ENCODE data around the gene YBX2. TPM values are rescaled to one million over a fixed set of nuclear protein-coding genes. Genes with fewer than 3 reads are reported as not detected.

The YBX2 gene
- total and polyA plus RNA-seq, 2 donors (not counting 1 experiment from before 2014, with no cell fraction given): 0.15 to 0.22 TPM

GRCh38 chr17:7306911-7307685 lies 12.7 kb upstream of the YBX2 start, which contains the start of gene EIF5A:
Gene EIF5A (plus strand): TSS chr17:7307628. CDS start chr17:7309636, 2,008 bp downstream.
- POLR2A ChIA-PET: no interaction called here
- peak within 1 kb of the TSS; percentile 81 to 96 (median 94) for H3K4me3 ChIP-seq (ENCODE audit: control extremely low read depth in 1 of 5, extremely low read depth in 1 of 5, insufficient read depth in 1 of 5, low read depth in 2 of 5, low read length in 4 of 5)
- Mint-ChIP-seq H3K4me3 (peak within 1 kb of the TSS; percentile 95), H3K9me3 (ENCODE audit: insufficient read depth) (no peaks in the 10 kb centered on the region), H3K27me3 (no peaks in the 10 kb centered on the region), H3K27ac (peak within 1 kb of the TSS; percentile 99), H3K4me1 (peaks cover 39% of the 10 kb centered on the region)
- WGBS (ENCODE audit: insufficient coverage): under 1% methylated on average over 64 of the region's 64 CpGs
- H3K27ac ChIP-seq (ENCODE audit: low read length in 2 of 2): peak within 1 kb of the TSS; percentile 98 to 99
- CTCF ChIA-PET: interaction anchor here (0.6 to 3.1 kb wide), 2 partner anchors 11 to 191 kb away, joined by 3 to 20 read pairs; no protein-coding TSS in a partner anchor
- peaks cover 41% of the 10 kb centered on the region for H4K20me1 ChIP-seq (ENCODE audit: control insufficient read depth, insufficient read depth, low read length, poor library complexity, severe bottlenecking)
- H3K4me2 ChIP-seq (replicated peaks; ENCODE audit: low read depth, low read length, poor library complexity, severe bottlenecking): peak within 1 kb of the TSS; percentile 93
- H3K27me3 ChIP-seq (replicated peaks in 1 of 4; ENCODE audit: control extremely low read depth in 1 of 4, control insufficient read depth in 3 of 4, insufficient read depth in 4 of 4, low read length in 3 of 4): no peaks in the 10 kb centered on the region
- H3K79me2 ChIP-seq (ENCODE audit: control insufficient read depth, insufficient read depth, low read length): peaks cover 40% of the 10 kb centered on the region
- DNase-seq (peak; percentile 100), ATAC-seq (ENCODE audit: low read depth) (peak; percentile 70)
- TF ChIP-seq CTCF (IDR thresholded peaks at IDR 0.05) (no peak), EZH2 (IDR thresholded peaks at IDR 0.05; ENCODE audit: borderline replicate concordance, insufficient read depth, low read depth, low read length, poor library complexity, severe bottlenecking) (no peak)
- intact Hi-C loops (cut with micrococcal nuclease): loop anchor here (1.0 to 5.0 kb wide), 12 partner anchors 8 to 308 kb away; partner anchors contain the start of genes ELP5, GPS2, NEURL4 and PHF23
- peaks cover 0 to 29% of the 10 kb centered on the region in 2 experiments for H3K36me3 ChIP-seq (replicated peaks in 1 of 2; ENCODE audit: control extremely low read depth in 1 of 2, control insufficient read depth in 1 of 2, extremely low read depth in 1 of 2, insufficient read depth in 2 of 2, low read length in 1 of 2)
- no peaks in the 10 kb centered on the region for H3K9me3 ChIP-seq (ENCODE audit: control extremely low read depth in 1 of 3, control insufficient read depth in 2 of 3, insufficient read depth in 1 of 3, low read length in 2 of 3)
- peak within 1 kb of the TSS; percentile 89 for H2AFZ ChIP-seq (ENCODE audit: insufficient read depth, low read depth, low read length, poor library complexity, severe bottlenecking)
- peak within 1 kb of the TSS; percentile 97 for H3K9ac ChIP-seq (ENCODE audit: low read length)
- H3K4me1 ChIP-seq (ENCODE audit: control insufficient read depth in 2 of 2, insufficient read depth in 2 of 2, low read length in 2 of 2): peaks cover 17 to 40% of the 10 kb centered on the region in 2 donors

GRCh38 chr17:7304179-7304578 lies 9.7 kb upstream of the YBX2 start:
- H3K4me1 ChIP-seq (ENCODE audit: control insufficient read depth in 2 of 2, insufficient read depth in 2 of 2, low read length in 2 of 2): peaks cover 2 to 14% of the 10 kb centered on the region in 2 donors
- no peak overlapping the region for H3K4me2 ChIP-seq (replicated peaks; ENCODE audit: low read depth, low read length, poor library complexity, severe bottlenecking)
- H3K9me3 ChIP-seq (ENCODE audit: control extremely low read depth in 1 of 3, control insufficient read depth in 2 of 3, insufficient read depth in 1 of 3, low read length in 2 of 3): no peaks in the 10 kb centered on the region
- H3K79me2 ChIP-seq (ENCODE audit: control insufficient read depth, insufficient read depth, low read length): peaks cover 13% of the 10 kb centered on the region
- Mint-ChIP-seq H3K9me3 (ENCODE audit: insufficient read depth) (no peaks in the 10 kb centered on the region), H3K4me3 (peak overlapping the region; percentile 14), H3K4me1 (peaks cover 13% of the 10 kb centered on the region), H3K27me3 (peaks cover 6% of the 10 kb centered on the region), H3K27ac (no peak overlapping the region)
- ATAC-seq (ENCODE audit: low read depth): no peak
- no peak overlapping the region for H2AFZ ChIP-seq (ENCODE audit: insufficient read depth, low read depth, low read length, poor library complexity, severe bottlenecking)
- TF ChIP-seq CTCF (IDR thresholded peaks at IDR 0.05) (no peak), EZH2 (IDR thresholded peaks at IDR 0.05; ENCODE audit: borderline replicate concordance, insufficient read depth, low read depth, low read length, poor library complexity, severe bottlenecking) (no peak)
- H3K27me3 ChIP-seq (replicated peaks in 1 of 4; ENCODE audit: control extremely low read depth in 1 of 4, control insufficient read depth in 3 of 4, insufficient read depth in 4 of 4, low read length in 3 of 4): no peaks in the 10 kb centered on the region
- WGBS (ENCODE audit: insufficient coverage): 100% methylated on average over 1 of the region's 7 CpGs
- no peak for DNase-seq
- H3K27ac ChIP-seq (ENCODE audit: low read length in 2 of 2): no peak overlapping the region
- H3K4me3 ChIP-seq (ENCODE audit: control extremely low read depth in 1 of 5, extremely low read depth in 1 of 5, insufficient read depth in 1 of 5, low read depth in 2 of 5, low read length in 4 of 5): no peak overlapping the region
- intact Hi-C loops (cut with micrococcal nuclease): no loop called here
- H3K9ac ChIP-seq (ENCODE audit: low read length): no peak overlapping the region
- CTCF ChIA-PET: interaction anchor here (0.7 to 3.1 kb wide), 4 partner anchors 8 to 256 kb away, joined by 3 to 20 read pairs (median 3); no protein-coding TSS in a partner anchor
- POLR2A ChIA-PET: interaction anchor here (0.6 kb wide), 1 partner anchor 50 kb away, joined by 3 read pairs; no protein-coding TSS in a partner anchor
- peaks cover 0 to under 1% of the 10 kb centered on the region in 2 experiments for H3K36me3 ChIP-seq (replicated peaks in 1 of 2; ENCODE audit: control extremely low read depth in 1 of 2, control insufficient read depth in 1 of 2, extremely low read depth in 1 of 2, insufficient read depth in 2 of 2, low read length in 1 of 2)
- peaks cover 14% of the 10 kb centered on the region for H4K20me1 ChIP-seq (ENCODE audit: control insufficient read depth, insufficient read depth, low read length, poor library complexity, severe bottlenecking)

Measured in B cell (primary cell).